ENCODE data around the gene RASSF8.

The RASSF8 gene

DNA sequence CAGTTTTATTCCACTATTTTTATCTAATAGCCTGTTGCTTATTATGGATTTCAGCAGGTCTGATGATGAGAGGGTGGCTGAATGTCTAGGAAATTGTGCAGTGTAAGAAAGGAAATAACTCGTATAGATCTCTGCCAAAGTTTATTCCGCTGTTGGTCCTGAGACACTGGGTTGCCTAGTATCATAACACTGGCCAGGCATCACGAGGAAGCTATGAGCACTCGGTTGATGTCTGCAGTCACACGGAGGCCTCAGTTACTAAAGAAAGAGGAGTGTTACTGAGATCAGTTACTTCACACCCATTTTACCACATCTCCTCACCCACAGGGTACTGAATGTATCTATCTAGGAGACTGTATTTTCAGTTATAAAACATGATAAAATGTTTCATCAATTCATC lies 144.5 kb downstream of the RASSF8 start:
- DNase-seq (ENCODE audit: low spot score): no peak

DNA sequence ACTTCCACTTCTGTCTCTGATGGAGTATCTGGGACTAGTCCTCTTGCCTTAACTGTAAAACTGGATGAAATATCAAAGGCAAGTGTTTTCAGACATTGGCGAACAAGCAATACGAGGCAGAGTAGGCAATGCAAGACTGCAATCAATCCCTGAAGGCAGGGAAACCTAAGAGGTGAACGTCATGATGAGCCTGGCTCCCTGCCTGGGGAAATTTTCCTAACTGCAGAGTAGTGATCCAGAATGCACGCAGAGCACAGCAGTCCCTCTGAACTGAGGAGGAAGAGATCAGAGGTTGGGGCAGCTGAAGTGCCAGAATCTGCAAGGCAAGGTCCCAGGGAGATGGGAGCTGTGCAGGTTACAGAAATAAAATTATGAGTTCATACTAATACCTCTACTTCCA lies 147.9 kb downstream of the RASSF8 start:
- no peak for DNase-seq (ENCODE audit: low spot score)

- DNase-seq (ENCODE audit: low spot score): no peak
Observed at GRCh38 chr12:26108915-26109314, 150.4 kb downstream of the RASSF8 start.

DNA sequence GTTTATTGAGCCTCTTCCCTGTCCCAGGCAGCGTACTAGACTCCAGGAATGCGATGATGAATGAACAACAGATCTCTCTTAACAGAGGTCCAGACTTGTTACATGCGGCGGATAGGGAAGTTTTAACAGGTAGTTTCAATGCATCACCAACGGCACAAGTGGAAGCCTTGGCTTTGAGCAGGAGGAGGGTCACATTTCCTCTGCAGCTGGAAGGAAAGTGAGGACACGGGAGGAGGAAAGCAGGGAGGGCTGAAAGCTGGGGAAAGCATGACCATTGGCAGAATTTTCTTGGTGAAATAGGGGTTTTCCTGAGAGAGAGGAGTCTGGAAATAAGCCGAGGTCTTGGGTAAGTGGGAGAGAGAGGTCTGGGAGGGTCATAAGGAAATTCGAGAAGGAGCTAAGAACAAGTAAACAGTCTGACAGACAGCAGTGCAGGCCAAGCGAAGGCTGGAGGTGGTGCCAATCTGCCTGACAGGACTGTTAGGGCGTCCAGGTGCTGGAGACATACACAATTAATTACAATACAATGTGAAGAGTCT lies 150.9 kb downstream of the RASSF8 start:
- DNase-seq (ENCODE audit: low spot score): peak; percentile 61

GRCh38 chr12:26112232-26112631 lies 153.8 kb downstream of the RASSF8 start:
- DNase-seq (ENCODE audit: low spot score): no peak

- no peak for DNase-seq (ENCODE audit: low spot score)
Observed at GRCh38 chr12:26112703-26113147, 154.2 kb downstream of the RASSF8 start.

GRCh38 chr12:26113181-26113654 lies 154.7 kb downstream of the RASSF8 start:
- no peak for DNase-seq (ENCODE audit: low spot score)

DNA sequence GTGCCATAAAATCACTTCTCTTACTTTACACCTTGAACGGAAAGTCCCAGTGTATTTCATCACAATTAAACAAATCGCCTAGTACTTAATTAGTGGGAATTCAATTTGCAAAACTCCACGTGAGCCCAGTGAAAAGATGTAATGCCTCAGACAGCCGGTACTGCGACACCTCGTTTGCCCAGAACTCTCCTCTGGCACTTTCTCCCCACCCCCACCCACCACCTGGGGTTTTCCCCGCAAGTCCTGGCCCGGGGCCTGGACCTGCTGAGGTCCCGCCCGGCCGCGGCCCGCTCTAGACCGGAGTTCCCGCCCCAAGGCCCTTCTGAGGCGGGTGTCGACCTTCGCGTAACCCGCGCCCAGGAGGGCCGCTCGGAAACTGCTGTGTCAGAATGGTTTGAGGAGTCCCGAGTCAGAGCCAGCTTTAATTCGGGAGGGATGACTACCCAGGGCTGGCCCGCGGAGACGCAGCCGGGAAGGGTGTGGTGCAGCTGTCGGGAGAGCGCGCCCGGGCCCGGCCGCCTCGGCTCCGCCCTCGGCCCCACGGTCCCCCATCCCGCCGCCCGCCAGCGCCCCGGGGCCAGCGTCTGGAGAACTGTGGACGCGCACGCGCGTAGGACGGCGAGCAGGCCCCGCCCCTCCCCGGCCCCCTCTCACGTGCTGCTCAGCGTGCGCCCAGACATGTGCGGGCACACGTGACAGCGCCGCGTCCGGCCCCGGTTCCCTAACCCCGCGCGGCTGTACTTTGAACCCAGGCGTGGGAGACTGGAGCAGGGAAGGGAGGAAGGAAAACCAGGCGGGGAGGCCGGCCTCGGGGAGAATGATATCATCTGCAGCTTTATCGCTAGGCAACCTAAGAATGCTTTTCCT lies 155.6 kb downstream of the RASSF8 start:
- peak; percentile 82 for DNase-seq (ENCODE audit: low spot score)

DNA sequence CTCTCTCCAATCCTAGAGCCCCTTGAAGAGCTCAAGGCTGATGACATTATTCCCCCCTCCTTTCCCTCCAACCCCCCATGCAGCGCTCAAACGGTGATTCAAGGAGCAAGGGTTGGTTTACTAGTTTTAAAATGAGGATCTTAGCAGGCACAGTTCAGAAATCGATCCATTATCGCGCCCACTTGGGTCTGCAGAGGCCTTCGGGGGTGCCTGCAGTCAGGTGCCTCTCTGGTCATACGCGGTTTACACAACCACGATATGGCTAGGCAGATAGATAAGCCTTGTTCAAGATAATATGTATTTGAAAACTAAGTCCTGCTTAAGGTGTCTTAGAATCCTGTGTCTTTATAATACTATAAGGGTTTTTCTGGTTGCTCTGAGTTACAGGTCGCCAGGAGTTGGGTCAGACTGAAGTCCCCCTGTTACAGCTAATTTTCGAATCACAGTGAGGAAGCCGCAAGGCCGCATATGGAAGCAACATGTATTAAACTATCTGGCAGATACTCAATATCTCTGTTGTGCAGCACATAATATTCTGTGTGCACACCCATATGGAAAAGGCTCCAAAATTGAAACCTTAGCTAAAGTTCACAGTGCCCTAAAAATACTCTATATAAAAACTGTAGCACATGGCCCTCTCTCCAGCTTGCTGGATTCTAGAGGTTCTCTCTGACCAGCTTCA lies 156.4 kb downstream of the RASSF8 start:
- no peak for DNase-seq (ENCODE audit: low spot score)

DNA sequence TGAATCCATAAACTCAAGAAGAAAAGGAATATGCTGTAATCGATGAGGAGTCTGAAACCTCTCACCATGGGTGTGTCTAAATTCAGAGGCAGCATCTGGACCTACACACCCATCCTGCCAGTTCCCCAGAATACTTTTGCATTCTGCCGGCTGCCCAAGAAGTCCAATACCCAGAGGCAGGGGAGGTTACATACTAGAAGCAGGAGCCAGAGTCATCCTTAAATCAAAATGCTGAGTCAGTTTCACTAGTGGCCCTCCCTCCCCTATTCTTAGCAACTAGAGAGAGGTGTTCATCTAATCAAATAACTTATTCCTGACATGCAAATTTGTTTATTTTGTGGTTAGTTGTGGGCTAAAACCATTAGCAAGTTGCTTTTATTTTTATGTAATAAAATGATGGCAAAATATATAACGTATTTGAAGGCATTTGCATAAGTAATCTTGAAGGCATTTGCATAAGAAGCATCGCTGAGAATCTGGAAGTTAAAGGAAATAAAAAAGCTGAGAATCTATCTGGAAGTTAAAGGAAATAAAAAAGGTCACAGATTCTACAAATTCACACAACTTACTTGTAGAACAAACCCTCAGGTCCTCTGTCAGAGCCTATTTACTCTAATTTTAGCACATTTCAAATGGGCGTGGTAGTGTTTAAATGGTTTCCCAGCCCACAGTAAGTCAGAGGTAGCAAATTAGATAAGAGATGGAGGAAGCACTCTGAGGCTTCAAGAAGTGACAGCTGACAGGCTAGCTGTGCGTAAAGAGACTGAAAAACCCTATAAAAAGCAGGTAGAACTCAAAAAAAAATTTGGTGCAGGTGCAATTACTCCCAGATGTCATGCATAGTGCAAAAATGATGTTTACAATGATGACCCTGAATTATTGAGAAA lies 158.6 kb downstream of the RASSF8 start:
- no peak for DNase-seq (ENCODE audit: low spot score)

DNA sequence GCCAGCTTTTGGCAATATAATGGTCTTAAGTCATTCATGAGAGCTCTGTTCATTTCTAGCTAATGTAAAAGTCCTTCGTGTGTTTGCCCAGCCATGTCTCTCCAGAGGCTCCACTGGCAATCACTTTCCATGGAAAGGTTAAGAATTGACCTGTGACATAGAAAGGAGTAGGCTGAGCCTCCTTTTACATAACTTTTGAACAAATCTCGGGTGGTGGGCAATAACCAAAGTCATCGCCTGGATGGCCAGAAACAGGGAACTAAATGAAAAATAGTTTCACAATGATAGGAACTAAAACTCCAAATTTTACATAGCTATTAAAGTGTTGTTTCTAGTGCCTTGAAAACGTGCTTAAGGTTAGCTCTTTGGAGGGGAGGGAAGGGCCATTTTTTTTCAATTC lies 159.8 kb downstream of the RASSF8 start:
- DNase-seq (ENCODE audit: low spot score): no peak

GRCh38 chr12:26119391-26119989 lies 161.0 kb downstream of the RASSF8 start:
- peak; percentile 54 for DNase-seq (ENCODE audit: low spot score)

- DNase-seq (ENCODE audit: low spot score): no peak
Observed at GRCh38 chr12:26120561-26121274, 162.2 kb downstream of the RASSF8 start.

DNA sequence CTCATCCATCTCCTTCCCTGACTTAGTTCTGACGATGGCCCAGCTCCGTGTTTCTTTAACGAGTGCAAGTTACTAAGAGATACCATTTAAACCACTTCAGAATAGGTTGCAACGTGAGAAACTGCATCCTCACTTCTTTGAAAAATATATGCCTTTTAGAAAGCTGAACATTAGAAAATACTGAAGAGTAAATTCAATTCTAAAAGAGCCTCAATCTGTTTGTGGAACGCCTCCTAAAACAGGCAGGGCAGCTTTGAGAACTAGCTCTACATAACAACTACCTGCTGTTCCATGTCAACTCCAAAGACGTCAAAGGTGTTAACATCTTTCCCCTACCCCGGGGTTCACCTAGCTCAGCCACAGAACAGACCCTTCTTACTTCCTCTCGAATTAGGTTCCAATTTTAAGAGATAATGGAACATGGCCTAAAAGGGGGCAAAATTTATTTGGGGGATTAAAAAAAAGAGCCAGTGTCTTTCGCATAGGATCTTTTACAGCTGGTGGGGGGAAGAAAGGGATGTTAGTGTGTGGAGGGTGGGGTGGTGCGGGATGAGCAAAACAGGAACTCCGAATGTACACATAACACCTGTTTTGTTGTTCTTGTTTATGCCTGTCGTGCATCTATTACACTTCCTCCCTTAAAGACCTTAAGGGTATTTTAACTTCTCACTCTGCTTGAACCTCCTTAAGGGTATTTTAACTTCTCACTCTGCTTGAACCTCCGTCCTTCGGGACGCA lies 163.0 kb downstream of the RASSF8 start:
- no peak for DNase-seq (ENCODE audit: low spot score)

- DNase-seq (ENCODE audit: low spot score): no peak
Observed at GRCh38 chr12:26122061-26122680, 163.7 kb downstream of the RASSF8 start.

DNA sequence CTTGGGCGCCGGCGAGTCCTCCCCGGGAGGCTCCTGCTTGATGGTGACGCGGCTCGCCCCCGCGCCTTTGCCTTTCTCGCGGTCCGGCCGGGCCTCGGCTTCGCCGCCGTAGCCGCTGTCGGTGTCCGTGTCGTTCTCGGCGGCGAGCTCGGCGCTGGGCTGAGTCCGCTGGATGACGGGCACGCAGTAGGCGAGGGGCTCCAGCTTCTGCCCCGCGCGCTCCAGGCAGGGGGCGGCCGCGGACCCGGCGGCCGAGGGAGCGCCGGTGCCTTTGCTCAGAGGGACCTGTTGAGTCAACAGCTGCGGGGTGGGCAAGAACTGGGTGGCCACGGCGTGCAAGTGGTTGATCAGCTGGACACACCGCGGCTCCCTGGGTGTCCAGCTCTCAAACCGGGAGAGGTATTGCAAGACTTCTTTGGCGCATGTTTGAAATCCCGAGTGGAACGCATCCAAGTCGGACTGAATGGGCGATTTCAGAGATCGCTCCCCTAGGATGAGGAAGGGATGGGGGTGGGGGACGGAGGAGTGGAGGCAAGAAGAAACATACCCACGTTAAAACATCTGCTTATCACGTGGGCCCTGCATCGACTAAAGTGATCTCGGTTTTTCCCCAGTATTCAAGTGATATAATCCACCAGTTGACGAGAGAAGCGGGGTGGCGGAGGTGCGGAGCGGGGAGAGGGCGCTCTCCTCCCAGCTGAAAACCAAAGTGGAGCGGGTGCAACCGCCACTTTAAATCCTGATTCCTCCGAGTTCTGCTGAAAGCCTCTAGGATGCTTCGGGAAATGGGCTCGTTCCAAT lies 164.4 kb downstream of the RASSF8 start:
- DNase-seq (ENCODE audit: low spot score): peak; percentile 45

DNA sequence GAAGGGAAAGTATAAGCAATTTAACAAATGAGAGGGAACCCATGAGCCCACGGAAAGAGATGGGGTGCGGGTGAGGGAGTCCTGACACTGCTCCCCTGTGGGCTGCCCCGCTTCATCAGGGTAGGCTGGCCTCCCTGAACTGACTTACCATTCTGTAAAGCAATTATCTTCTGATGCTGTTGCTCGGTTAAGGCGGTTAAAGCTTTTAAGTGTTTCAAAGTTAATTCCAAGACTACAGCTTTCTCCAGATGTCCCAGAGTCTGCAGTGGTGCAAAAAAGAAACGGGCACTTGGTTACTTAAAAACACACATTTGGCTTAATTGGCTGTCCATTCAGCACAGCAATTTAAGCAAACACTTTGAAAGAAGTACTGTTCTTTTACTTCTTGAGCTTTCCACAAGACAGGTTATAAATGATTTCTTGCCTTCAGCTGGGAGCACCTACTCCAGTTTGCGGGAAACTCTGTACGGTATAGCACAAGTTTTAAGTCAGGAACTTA lies 165.0 kb downstream of the RASSF8 start:
- no peak for DNase-seq (ENCODE audit: low spot score)

All from SK-N-DZ (cell line).